Jurkat, Clone E6-1 (cell line): Measurements from ENCODE around the gene ACAT2.
A peak's percentile ranks its signal among the peaks of the same experiment; 100 is the strongest.
"Not testable (repeated sequence)": the region's sequence is repeated elsewhere in the genome, so short reads cannot be mapped to it uniquely, and the experiment has no call there.

Experiments
- DNase-seq: peaks from one replicate; pipeline ENCODE4 v3.0.0-alpha.2; 2011; ENCODE audit warnings: low read depth, low spot score
- H3K4me3 ChIP-seq: 2 replicates; pipeline ENCODE4 v1.5.1; 2011; ENCODE audit warnings: mild to moderate bottlenecking, low read length, control low read depth, moderate library complexity

The ACAT2 gene

GRCh38 chr6:159761129-159761872 is 544 bp upstream of the ACAT2 start:
- peak overlapping the region; percentile 91 for H3K4me3 ChIP-seq
- no peak for DNase-seq

GRCh38 chr6:159762681-159763293 is 942 bp downstream of the ACAT2 start:
- no peak for DNase-seq

GRCh38 chr6:159766906-159767305 is 5.1 kb downstream of the ACAT2 start:
- no peak overlapping the region for H3K4me3 ChIP-seq
- no peak for DNase-seq

More at GRCh38 chr6:159762681-159763293, 942 bp downstream of the ACAT2 start:
- peak overlapping the region; percentile 91 for H3K4me3 ChIP-seq

- no peak overlapping the region for H3K4me3 ChIP-seq
- no peak for DNase-seq
These were observed 7.6 kb downstream of the ACAT2 start for GRCh38 chr6:159769470-159769869.

- no peak for DNase-seq
- no peak overlapping the region for H3K4me3 ChIP-seq
These were observed 10.4 kb downstream of the ACAT2 start for GRCh38 chr6:159772196-159772595.

GRCh38 chr6:159777240-159777904 is 15.5 kb downstream of the ACAT2 start:
- no peak overlapping the region for H3K4me3 ChIP-seq
- DNase-seq, result no peak

GRCh38 chr6:159778131-159778530 is 16.3 kb downstream of the ACAT2 start:
- no peak for DNase-seq
- no peak overlapping the region for H3K4me3 ChIP-seq

GRCh38 chr6:159778542-159779103 is 16.8 kb downstream of the ACAT2 start:
- no peak for DNase-seq
- no peak overlapping the region for H3K4me3 ChIP-seq

- peak overlapping the region; percentile 98 for H3K4me3 ChIP-seq
- DNase-seq, result no peak
These were observed 26.4 kb downstream of the ACAT2 start for GRCh38 chr6:159788276-159788675.

GRCh38 chr6:159788753-159789376 is 27.0 kb downstream of the ACAT2 start:
- H3K4me3 ChIP-seq, result peak overlapping the region; percentile 98
- DNase-seq, result no peak

- H3K4me3 ChIP-seq, result peak within 1 kb of the TSS; percentile 98
- peak; percentile 100 for DNase-seq
These were observed 27.7 kb downstream of the ACAT2 start, which contains the start of gene TCP1 for GRCh38 chr6:159789377-159790148. Gene TCP1, minus strand, starts transcription at chr6:159789602. Its CDS starts 134 bp downstream, at chr6:159789468.

- peak; percentile 99 for DNase-seq
- peak within 1 kb of the TSS; percentile 98 for H3K4me3 ChIP-seq
These were observed 28.5 kb downstream of the ACAT2 start, which contains the start of gene MRPL18 for GRCh38 chr6:159790149-159790955. Gene MRPL18, plus strand, starts transcription at chr6:159790467. Its CDS starts 121 bp downstream, at chr6:159790588.

- H3K4me3 ChIP-seq, result peak overlapping the region; percentile 98
- DNase-seq, result no peak
These were observed 29.2 kb downstream of the ACAT2 start for GRCh38 chr6:159790956-159791598.

GRCh38 chr6:159794976-159795375 is 33.1 kb downstream of the ACAT2 start:
- H3K4me3 ChIP-seq, DNase-seq: not testable (repeated sequence)

- no peak for DNase-seq
- no peak overlapping the region for H3K4me3 ChIP-seq
These were observed 35.7 kb downstream of the ACAT2 start for GRCh38 chr6:159797554-159797953.

GRCh38 chr6:159800141-159800865 is 38.5 kb downstream of the ACAT2 start, which contains the start of gene PNLDC1:
Gene PNLDC1, plus strand, starts transcription at chr6:159800276. Its CDS starts 32 bp downstream, at chr6:159800308.
- DNase-seq, result no peak
- no peak within 1 kb of the TSS for H3K4me3 ChIP-seq

GRCh38 chr6:159801935-159802334 is 40.1 kb downstream of the ACAT2 start:
- no peak for DNase-seq
- H3K4me3 ChIP-seq, result no peak overlapping the region
